ENCODE data around the gene LMTK2. TPM values are rescaled to one million over a fixed set of nuclear protein-coding genes. Genes with fewer than 3 reads are reported as not detected.

Gene LMTK2
- total RNA-seq, 1 experiment from 2014 or later: 6.2 TPM

DNA sequence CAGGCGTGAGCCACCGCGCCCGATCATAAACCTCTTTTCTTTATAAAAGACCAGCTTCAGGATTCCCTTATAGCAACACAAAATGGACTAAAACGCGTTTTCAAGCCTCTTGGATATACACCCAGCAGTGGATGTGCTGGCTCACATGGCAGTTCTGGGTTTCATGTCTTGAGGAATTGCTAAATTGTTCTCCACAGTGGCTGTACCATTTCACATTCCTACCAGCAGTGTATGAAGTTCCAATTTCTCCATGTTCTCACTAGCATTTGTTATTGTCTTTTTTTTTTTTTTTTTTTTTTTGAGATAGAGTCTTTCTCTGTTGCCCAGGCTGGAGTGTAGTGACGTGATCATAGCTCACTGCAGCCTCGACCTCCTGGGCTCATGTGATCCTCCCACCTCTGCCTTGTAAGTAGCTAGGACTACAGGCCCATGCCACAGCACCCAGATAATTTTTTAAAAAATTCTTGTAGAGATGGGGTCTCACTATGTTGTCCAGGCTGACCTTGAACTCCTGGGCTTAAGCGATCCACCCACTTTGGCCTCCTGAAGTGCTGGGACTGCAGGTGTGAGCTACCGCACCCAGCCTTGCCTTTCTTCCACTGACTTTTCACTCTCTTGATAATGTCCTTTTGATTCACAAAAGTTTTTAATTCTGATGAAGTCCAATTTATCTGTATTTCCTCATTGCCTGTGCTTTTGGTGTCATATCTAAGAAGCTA is 127.9 kb downstream of the LMTK2 start:
- DNase-seq (ENCODE audit: low read depth): no peak

- no peak for DNase-seq (ENCODE audit: low read depth)
These were observed 129.2 kb downstream of the LMTK2 start for GRCh38 chr7:98235901-98236300.

DNA sequence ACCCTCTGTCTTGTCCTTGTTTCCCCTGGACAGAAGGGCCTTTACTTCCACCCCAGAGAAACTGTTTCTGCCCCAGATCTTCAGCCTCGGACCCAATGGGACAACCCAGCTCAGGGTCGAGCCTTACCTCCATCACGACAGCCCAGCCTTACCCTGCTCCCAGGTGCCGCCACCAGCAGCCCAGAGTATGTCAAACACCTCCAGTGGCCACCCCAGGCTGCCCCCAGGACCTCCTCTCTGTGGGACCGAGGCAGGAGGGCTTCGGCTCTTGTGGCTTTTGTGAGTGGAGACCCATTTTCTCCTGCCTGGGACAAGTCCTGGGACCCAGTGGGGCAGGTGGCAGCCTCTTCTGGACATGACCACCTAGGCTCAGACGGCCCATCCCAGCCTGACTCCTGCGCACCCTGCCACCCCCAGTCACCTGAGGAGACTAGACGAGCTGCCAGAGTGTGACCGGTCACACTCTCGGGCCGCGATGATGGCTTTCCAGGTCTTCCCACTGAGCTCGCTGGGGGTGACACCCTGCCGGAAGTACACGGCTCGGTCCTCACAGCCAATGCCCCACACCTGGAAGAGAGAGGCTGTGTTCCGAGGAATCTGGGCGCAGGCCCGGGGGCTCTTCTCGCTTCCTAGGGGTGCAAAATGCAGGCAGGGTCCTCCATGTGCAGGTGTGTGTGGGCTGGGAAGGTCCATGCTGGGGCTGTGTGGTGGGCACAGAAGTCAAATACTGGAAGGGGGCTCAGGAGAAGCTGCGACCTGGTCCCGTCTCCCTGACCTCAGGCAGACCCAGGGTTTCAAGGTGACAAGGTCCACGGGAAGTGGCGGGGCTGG is 129.9 kb downstream of the LMTK2 start:
- DNase-seq (ENCODE audit: low read depth): no peak

DNA sequence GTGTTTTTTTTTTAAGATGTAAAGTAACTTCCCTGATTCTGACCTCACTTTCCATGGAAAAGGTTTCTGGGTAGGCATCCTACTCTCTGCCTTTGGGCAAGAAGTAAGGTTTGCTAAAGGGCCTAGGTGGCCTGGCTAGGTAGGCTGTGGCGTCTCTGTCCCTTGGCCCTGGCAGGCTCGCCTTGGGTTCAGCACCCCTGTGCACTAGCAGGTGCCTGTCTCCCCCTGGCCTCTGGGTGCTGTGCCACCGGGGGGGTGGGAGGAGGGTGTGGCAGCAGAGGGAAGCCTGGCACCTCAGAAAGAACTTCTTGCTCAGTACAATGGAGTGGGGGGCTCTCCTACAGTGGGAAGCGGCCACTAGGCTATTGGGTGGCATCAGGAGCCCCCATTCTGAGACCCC is 131.4 kb downstream of the LMTK2 start:
- no peak for DNase-seq (ENCODE audit: low read depth)

- peak; percentile 48 for DNase-seq (ENCODE audit: low read depth)
These were observed 132.3 kb downstream of the LMTK2 start for GRCh38 chr7:98238976-98239375.

DNA sequence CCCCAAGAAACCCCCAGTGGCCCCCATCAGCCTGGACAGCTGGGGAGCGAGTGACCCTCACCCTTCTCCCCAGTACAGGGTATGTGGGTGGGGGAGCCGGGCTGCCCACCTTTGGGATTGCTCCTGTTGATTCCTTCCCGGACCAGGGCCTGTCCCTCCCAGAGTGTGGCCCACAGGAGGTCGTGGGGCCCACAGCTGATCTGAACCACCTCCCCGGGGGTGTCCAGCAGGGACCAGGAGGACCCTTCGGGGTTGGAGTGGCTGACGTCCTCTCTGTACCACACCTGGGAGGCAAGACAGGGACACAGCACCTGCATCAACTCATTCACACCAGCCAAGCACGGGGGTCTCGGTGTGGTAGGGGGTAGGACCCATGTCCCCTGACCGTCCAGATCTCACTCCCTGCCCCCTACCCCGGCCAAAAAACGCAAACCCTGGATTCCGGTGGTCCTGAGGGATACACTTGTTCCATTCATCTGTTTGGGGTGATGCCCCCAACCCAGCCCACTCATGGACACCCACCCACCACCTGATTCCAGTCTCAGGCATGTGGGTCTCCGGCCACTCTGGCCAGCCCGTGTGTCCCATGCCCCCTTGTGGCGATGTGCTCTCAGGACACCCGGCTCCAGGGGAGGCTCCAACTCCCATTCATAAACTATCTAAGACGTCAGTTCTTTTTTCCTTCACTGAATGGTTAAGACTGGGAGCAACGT is 134.5 kb downstream of the LMTK2 start:
- DNase-seq (ENCODE audit: low read depth): peak; percentile 32

DNA sequence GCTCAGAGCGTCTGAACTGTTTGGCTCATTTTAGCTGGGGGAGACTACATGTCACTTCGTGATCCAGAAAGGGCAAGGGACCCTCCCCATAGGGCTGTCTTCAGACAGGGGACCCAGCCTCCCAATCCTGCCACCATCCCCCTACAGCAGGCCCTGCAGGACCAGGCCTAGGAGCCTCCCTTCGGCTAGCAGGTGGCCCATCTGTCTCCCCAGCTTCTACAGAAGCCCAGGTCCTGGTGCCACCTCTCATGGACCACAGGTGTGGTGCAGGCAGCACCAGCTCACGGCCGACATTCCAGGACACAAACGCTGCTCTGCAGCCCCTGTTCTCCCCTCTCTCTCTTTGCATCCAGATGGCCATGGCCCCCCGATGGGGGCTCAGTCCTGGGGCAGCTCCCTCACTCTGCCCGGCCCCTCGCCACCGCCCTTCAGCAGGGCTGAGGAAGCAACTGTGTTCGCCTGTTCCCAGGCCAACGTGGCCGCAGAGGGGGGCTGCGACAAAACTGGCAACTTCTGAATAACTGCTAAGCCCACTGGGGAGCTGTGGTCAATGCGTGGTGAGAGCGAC is 135.1 kb downstream of the LMTK2 start:
- DNase-seq (ENCODE audit: low read depth): no peak

DNA sequence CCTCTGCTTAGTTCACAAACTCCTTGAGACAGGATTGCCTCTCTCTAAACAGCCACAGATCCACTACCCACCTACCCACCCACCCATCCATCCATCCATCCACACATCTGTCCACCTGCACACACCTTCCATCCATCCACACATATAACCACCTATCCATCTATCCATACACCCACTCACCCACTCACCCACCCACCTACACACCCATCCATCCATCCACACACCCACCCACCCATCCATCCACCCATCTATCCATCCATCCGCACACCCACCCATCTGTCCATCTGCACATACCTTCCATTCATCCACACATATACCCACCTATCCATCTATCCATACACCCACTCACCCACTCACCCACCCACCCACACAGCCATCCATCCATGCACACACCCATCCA is 135.7 kb downstream of the LMTK2 start:
- DNase-seq (ENCODE audit: low read depth): no peak

DNA sequence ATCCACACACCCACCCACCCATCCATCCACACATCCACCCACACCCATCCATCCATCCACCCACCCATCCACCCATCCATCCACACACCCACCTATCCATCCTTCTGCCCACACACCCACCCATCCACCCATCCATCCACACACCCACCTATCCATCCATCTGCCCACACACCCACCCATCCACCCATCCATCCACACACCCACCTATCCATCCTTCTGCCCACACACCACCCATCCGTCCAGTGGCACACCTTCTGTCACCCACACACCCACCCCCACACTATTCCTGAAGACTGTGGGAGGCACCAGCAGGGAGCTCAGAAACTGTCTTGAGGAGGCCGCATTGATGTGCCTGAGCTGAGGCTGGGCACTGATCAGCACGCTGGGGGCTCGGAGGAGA is 136.3 kb downstream of the LMTK2 start:
- no peak for DNase-seq (ENCODE audit: low read depth)

GRCh38 chr7:98244871-98245270 is 138.2 kb downstream of the LMTK2 start:
- DNase-seq (ENCODE audit: low read depth): no peak

DNA sequence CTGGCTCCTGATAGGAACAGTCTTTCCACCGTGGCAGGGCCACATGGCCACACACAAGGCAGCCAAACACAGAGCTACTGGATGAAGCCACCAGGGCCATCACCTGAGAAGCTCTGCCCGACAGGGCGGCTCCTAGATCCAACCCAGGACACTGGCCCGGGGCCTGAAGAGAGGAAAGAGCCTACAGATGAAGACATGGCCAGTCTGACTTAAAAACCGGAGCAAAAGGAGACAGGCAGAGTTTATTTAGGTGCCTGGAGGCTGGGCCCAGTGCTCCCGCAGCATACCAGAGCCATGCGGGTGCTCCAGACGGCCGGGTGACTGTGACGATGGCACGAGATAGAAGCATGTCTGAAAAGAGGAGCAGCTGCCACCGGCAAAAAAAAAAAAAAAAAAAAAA is 141.5 kb downstream of the LMTK2 start:
- DNase-seq (ENCODE audit: low read depth): no peak

DNA sequence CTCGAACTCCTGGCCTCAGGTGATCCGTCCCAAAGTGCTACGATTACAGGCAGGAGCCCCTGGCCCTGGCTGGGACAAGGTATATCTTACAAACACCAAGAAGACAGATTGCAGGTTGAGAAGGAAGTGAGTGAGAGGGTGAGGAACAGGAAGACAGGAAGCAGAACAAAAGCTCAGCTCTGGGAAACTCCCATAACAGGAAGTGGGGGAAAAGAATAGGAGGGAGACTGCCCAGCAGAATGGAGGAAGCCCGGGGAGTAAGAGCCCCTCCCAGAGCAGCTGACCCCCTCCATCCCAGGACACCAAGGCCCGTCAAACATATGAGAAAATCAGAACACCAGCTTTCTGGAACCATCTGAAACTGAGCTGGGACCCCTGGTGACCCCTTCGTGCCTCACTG is 142.4 kb downstream of the LMTK2 start:
- DNase-seq (ENCODE audit: low read depth): no peak

DNA sequence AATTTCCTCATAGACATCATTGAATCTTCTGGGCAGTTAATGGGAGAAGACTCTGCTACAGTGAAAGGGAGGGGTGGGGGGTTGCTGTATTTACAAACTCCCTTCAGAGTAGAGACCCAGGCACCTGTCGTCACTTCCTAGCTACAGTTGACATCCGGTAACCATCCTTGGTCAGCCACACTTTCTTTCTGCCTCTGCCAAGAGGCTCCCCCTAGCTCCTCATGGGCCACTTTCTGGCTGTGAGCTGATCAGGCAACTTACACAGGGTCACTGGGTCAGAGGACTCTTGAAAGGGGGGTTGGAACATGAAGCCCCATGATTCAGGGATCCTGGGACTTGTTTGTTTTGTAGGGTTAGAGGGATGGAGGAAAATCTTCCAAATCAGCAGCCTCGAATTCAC is 144.1 kb downstream of the LMTK2 start:
- DNase-seq (ENCODE audit: low read depth): no peak

DNA sequence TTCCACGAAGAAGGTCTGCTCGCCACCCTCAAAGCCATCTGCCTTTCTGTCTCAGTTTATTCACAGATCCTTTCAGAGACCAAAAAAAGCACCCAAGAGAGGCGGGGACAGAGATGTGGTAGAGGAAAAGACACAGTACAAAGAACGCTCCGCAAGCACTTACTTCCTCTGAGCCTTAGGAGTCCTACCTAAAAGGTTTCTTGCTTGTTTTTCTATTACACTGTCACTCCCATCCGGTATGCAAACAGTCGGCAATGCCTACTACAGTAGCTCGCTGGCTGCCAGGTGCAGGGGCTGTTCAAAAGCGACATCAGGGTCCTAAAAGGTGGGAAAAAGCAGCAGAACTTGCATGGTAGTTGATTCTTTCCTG is 144.6 kb downstream of the LMTK2 start:
- DNase-seq (ENCODE audit: low read depth): no peak

- peak; percentile 95 for DNase-seq (ENCODE audit: low read depth)
These were observed 145.2 kb downstream of the LMTK2 start, which contains the start of gene TECPR1 for GRCh38 chr7:98251601-98252424. TECPR1 (minus strand) TSS chr7:98252232; CDS start chr7:98246146, 6,086 bp downstream.

- DNase-seq (ENCODE audit: low read depth): no peak
These were observed 145.9 kb downstream of the LMTK2 start for GRCh38 chr7:98252425-98253054.

DNA sequence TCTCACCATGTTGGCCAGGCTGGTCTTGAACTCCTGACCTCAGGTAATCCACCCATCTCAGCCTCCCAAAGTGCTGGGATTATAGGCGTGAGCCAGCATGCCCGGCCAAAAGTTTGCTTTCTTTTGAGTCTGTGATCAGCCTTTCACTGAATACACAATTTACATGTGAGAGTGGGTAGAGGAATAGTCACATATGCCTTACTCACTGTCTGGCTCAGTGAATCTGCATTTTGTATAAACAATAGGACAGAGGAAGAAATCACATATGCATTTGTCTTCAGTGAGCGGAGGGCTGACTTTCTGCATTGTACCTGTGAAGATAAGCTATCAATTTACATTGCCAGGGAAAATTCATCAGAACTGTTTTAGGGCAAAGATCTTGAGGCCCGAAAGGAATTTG is 147.9 kb downstream of the LMTK2 start:
- no peak for DNase-seq (ENCODE audit: low read depth)

DNA sequence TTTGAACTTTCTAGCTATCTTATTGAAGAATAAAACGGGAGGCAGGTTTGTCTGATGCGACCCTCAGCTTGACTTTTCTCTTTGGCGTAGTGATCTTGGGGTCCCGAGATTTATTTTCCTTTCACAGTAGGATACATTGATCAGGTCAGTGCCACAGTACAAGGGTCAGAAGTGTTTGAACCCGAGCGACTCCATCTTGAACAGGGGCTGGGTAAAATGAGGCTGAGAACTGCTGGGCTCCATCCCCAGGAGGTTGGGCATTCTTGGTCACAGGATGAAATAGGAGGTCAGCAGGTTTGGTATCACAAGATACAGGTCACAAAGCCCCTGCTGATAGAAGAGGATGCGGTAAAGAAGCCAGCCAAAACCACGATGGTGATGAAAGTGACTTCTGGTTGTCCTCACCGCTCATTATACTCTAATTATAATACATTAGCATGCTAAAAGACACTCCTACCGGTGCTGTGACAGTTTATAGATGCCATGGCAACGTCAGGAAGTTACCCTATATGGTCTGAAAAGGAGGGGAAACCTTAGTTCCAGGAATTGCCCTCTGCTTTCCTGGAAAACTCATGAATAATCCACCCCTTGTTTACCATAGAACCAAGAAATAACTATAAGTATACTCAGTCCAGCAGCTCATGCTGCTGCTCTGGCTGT is 148.4 kb downstream of the LMTK2 start:
- no peak for DNase-seq (ENCODE audit: low read depth)

DNA sequence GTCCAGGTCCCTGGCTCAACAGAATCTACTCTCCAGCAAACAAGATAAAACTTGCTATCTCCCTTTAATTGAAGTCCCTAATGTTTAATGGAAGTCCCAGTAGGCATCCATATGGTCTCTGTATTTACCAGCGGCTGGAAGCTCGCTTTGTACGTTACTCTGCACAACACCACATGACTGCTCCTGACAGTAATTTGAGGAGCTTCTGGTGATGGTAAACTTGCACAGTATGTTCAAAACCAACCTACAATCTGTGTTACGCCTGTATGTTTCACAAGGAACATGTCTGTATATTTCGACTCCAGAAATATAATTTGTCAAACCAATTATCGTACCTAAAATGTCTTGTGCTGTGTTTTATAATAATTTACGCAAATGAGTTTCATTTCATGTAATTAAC is 149.8 kb downstream of the LMTK2 start:
- DNase-seq (ENCODE audit: low read depth): no peak

DNA sequence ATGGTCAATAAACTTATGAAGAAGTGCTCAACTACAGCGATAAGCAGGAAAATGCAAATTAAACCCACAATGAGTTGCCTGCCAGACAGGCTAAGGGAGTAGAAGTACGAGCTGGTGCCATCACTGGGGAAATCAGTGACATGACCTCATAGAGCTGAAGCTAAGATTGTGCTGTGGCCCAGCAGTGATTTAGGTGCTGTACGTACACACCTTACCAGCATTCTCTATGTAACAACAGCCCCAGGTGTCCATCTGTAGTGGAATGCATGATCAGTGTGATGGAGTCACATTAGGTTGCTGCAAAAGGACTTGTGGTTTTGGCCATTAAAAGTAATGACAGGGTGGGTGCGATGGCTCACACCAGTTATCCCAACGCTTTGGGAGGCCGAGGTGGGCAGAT is 151.0 kb downstream of the LMTK2 start:
- DNase-seq (ENCODE audit: low read depth): no peak
